IPS-18c (cell line): ENCODE results near the gene PAGE4.

Experiments used
- H3K4me3 ChIP-seq: 2 replicates; pipeline ENCODE4 v1.7.0; 2013; ENCODE audit warnings: low read depth, mild to moderate bottlenecking, low read length, moderate library complexity; ENCODE audit not compliant: insufficient read depth
- H3K9me3 ChIP-seq: one replicate; pipeline ENCODE4 v1.6.1; 2013; ENCODE audit warnings: mild to moderate bottlenecking, low read length, moderate library complexity; ENCODE audit not compliant: control insufficient read depth, insufficient read depth

Gene PAGE4

DNA sequence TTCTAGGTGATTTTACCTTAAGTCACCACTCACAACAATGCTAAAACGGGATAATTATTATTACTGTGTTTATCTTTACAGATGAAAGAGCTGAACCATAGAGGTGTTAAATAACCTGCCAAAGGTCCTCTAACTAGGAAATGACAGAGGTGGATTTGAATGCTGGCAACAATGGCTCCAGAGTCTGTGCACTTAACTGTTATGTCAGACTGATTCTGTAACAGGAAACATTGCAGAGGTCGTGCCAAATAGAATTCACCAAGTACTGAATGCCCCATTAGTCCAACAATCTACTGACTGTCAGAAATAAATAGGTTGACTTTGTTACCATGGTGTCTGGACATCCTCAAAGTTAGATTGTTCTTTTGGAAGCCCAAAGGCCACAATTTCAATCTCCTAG lies 29.2 kb downstream of the PAGE4 start:
- H3K9me3 ChIP-seq: peaks cover 3% of the 10 kb centered on the region
- no peak overlapping the region for H3K4me3 ChIP-seq

DNA sequence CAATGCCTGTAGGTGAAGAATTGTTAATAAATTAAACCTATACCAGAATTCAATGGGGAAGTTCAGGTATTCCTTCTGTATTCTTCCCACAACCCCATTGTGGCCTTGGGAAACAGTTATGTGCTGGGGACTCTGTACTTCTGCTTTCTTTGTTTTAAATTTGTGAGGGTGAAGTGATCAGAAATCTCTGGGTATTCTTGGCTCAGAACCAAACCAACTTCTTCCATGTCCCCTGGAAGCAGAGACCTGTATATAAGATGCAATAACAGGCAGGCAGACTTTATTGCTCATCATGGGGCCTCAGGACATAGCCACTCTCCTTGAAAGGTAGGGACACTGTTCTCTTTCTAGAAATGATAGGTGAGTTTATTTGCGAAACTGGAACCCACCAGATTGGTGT lies 30.4 kb downstream of the PAGE4 start:
- Histone ChIP-seq H3K9me3 (no peaks in the 10 kb centered on the region), H3K4me3 (no peak overlapping the region)

DNA sequence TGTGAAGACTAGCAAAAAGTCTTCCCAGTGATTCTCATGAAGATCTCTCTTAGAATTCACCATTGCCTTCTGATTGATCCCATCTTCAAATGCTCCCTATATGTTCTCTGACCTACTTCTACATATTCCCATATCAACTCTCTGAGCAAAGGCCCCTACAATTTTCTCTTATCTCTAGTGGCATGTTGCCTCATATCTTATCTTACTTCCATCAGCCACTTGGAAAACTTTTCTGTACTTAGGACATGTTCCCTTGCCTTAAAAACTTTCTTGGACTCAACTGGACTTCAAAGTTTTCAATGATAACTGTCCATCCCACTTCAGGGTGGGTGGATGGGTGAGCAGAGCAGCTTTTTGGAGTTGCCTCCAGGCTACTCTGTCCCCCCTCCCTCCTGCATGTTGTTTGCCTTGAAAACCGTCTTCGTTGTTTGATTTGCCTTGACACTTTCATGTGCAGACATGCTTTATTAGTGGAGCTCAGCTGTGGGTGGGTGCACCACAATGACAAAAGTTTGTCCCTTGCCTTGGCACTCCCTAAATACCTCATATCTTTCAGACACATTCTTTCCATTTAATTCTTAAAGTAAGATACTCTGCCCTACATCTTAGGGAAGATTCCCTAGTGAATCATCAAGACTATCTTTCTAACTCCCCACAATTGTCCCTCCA lies 31.9 kb downstream of the PAGE4 start:
- no peak overlapping the region for H3K4me3 ChIP-seq
- peaks cover 2% of the 10 kb centered on the region for H3K9me3 ChIP-seq

DNA sequence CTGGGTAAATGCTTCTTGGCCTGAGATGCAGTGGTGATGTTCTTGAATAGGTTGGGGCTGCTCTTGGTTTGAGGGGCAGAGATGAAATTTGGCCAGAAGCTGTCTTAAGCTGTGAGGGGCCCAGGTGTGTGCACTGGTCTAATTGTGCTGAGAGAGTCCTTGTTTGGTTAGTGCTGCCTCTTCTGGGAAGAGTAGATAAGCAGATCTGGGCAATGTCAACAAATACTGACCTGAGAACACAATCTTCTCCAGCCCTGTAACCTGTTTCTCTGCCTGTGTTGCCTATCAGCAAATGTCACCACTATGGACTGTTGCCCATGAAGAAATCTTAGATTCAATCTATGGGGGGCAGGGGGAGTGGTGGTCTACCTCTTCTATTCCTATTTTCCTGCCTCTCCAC lies 33.0 kb downstream of the PAGE4 start:
- H3K9me3 ChIP-seq: peaks cover 2% of the 10 kb centered on the region
- no peak overlapping the region for H3K4me3 ChIP-seq

DNA sequence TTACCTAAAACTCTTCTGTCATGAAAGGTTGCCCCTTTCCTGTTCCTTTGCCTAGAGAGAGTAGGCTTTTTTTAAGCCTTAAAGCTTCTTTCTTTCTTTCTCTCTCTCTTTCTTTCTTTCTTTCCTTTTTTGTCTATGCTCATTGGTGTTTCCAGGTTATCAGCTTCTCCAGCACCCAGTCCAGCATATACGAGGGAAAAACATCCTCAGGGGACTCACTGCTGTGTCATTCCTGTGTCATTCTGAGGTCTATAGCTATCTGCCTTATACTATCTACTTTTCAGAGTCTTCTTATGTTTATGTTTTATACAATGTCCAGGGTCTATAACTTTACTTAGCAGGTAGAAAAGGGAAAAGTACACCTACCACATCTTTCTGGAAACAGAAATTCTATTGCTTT lies 39.6 kb downstream of the PAGE4 start:
- H3K9me3 ChIP-seq: peaks cover 5% of the 10 kb centered on the region

DNA sequence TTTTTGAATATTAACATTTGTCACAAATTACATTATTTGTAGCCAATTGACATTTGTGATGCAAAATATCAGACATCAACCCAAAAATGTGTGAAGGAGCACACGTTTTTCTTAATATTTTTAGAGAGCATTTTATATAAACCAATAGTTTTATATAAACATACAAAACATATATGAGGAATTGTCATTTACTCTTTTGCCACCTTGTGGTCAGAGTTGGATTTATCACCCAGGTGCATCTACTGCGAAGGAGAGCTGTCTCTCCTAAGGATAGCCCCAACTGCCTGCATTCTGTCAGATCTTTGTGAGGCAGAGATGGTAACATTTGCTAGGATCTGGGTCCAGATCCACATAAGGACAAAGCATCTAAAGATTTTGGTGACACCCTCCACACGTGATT lies 47.6 kb downstream of the PAGE4 start:
- no peak overlapping the region for H3K4me3 ChIP-seq

More for the DNA sequence above, 39.6 kb downstream of the PAGE4 start:
- no peak overlapping the region for H3K4me3 ChIP-seq

DNA sequence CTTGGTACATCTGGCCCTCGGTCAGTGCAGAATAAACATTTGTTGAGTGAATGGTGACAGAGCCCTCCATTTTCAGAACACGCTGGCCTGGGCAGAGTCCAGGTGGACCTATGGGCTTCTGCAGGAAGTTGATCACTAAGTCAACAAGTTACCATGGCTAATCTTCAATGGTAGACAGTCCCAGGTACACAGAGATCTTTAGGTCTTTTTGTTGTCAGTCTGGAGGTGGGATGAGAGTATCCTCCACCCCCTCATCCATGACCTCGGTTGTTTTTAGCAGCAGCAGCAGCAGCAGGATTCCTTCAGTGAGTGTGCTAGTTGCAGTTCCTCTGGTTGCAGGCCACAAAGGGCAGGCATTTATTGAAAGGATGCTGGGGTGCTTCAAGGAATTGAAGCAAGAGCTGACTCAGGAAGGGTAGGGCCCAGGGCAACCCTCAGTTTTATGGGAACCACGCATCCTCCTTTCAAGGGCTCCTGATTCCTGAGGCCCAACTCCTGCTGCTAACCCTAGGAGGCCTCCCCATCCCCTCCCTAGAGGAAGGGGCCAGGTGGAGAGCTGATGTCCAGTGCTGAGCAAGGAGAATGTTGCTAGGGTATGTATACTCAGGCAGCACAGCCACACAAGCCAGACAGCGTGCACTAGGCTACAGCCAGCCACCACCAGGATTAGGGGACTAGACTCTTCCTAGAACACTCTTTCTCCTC lies 48.4 kb downstream of the PAGE4 start:
- no peaks in the 10 kb centered on the region for H3K9me3 ChIP-seq
- H3K4me3 ChIP-seq: no peak overlapping the region

More for the DNA sequence above, 47.6 kb downstream of the PAGE4 start:
- no peaks in the 10 kb centered on the region for H3K9me3 ChIP-seq

DNA sequence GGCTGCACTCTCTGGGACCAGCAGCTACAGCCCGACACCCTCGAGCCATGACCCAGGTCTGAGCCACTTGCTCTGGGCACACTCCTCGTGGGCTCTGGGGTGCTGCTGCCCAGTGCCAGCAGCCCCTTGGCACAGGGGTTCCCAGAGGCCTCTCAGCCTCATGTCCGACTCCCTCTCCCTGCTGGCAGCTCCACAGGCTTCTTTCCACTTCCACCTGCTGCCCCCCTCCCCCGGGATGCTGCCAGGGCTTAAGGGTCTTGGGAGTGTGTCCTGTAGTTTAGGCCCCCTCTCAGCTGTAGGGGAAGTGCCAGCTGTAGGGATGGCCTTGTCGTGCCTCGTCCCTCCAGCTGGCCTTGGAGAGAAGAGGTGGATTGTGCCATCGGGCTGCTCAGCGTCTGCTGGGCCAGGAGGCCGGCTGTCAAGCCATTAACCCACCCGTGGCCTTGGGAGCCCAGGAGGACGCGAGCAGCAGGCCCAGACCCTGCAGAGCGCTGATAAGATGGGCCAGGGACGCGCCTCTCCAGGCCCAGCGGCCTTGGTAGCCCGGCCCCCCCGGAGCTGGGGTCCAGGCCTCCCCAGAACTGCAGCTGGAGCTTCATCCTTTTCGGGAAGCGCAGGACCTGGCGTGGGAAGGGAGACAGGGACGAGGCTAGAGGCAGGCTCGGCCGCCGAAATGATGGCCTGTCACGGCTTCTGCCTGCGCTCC lies 49.2 kb downstream of the PAGE4 start:
- Histone ChIP-seq H3K9me3 (no peaks in the 10 kb centered on the region), H3K4me3 (peak overlapping the region; percentile 60)

DNA sequence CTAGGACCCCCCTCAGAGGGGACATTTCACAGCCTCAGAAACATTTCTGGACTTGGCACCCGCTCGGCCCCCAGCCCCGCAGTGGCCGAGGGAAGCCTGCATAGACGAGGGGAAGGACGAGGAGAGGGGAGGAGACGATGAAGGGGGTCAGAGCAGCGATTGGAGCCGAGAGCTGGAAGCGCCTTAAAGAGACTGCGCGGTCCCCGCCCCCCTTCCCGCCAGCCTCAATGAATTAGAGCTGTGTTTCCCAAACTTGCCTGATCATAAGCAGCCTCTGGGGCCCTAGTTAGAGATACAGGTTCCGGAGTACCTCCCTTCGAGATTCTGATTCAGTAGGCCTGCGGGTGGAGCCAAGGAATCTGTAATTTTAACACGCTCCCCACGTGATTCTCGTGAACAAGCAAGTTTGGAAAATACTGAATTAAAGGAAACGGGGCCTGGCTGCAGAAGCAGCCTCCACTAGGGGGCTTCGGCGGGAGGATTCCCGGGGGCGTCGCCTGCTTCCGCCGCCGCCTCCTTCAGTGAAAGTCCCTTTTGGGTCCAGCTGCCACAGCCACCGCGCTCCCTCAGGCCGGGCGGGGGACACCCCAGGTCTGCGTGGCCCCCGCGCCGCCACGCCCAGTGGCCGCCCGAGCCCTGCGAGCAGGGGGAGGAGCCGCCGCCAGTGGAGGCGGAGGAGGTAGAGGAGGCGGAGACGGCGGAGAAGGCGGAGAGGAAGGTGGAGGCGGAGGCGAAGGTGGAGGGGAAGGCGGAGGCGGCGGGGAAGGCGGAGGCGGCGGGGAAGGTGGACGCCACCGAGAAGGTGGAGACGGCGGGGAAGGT lies 49.9 kb downstream of the PAGE4 start, which contains the start of gene USP27X:
Gene USP27X, plus strand, starts transcription at position 651 of the 822 bp plus-strand sequence. CDS start 824 bp downstream, outside the sequence.
- Histone ChIP-seq H3K4me3 (peak within 1 kb of the TSS; percentile 60), H3K9me3 (no peaks in the 10 kb centered on the region)

DNA sequence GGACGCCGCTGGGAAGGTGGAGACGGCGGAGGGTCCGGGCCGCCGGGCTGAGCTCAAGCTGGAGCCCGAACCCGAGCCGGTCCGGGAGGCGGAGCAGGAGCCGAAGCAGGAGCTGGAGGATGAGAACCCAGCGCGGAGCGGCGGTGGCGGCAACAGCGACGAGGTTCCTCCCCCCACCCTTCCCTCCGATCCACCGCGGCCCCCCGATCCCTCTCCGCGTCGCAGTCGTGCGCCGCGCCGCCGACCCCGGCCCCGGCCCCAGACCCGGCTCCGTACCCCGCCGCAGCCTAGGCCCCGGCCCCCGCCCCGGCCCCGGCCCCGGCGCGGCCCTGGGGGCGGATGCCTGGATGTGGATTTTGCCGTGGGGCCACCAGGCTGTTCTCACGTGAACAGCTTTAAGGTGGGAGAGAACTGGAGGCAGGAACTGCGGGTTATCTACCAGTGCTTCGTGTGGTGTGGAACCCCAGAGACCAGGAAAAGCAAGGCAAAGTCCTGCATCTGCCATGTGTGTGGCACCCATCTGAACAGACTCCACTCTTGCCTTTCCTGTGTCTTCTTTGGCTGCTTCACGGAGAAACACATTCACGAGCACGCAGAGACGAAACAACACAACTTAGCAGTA lies 50.7 kb downstream of the PAGE4 start:
- Histone ChIP-seq H3K4me3 (peak overlapping the region; percentile 60), H3K9me3 (peaks cover 2% of the 10 kb centered on the region)

DNA sequence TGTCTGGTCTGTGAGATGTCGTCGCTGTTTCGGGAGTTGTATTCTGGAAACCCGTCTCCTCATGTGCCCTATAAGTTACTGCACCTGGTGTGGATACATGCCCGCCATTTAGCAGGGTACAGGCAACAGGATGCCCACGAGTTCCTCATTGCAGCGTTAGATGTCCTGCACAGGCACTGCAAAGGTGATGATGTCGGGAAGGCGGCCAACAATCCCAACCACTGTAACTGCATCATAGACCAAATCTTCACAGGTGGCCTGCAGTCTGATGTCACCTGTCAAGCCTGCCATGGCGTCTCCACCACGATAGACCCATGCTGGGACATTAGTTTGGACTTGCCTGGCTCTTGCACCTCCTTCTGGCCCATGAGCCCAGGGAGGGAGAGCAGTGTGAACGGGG lies 51.6 kb downstream of the PAGE4 start:
- H3K9me3 ChIP-seq: peaks cover 6% of the 10 kb centered on the region
- 0 out of 2 replicates have a peak overlapping the region, but pooled peaks have one; percentile 16 for H3K4me3 ChIP-seq
